ENCODE measurements around the gene BNC2.

GRCh38 chr9:16806674-16807073, 63.8 kb downstream of the BNC2 start:
- TF ChIP-seq EZH2 (IDR thresholded peaks at IDR 0.05; ENCODE audit: insufficient read depth, poor library complexity, severe bottlenecking) (no peak), EZH2phosphoT487 (IDR thresholded peaks at IDR 0.05; ENCODE audit: insufficient read depth, low read depth) (no peak)

Data from GM23248 (cell line).